MCF 10A (cell line): ENCODE data around the gene BSPRY. TPM values are rescaled to one million over a fixed set of nuclear protein-coding genes. Genes with fewer than 3 reads are reported as not detected.

Experiments used
- BruUV-seq: library from RNA; stranded (reverse); fragments of 400-500 nt; replicated peaks from 2 replicates; lab custom pipeline; 2021; lab: Mats Ljungman, UMichigan
- CTCF ChIA-PET: fragments of 300-600 bp; sonication (Branson Sonifier 250); formaldehyde crosslinking; extraction: SDS; loops from one replicate; lab custom pipeline; 2021; ENCODE audit warnings: antibody characterized with exemption, inconsistent platforms; lab: Yijun Ruan, JAX
- POLR2A ChIA-PET: fragments of 300-600, 350-650 bp; sonication (Branson Sonifier 250); formaldehyde crosslinking; extraction: SDS; loops from one replicate; lab custom pipeline; 2020; ENCODE audit warnings: antibody characterized with exemption, inconsistent platforms; lab: Yijun Ruan, JAX
- DNase-seq: peaks from one replicate; pipeline ENCODE4 v3.0.0-alpha.2; 2018; ENCODE audit not compliant: unreplicated experiment
- H3K27ac Mint-ChIP-seq: one replicate; pipeline ENCODE4 v1.8.0; 2022; ENCODE audit warnings: mild to moderate bottlenecking, low read depth, mixed read lengths; ENCODE audit not compliant: unreplicated experiment
- H3K27me3 Mint-ChIP-seq: one replicate; pipeline ENCODE4 v1.8.0; 2022; ENCODE audit warnings: mixed read lengths; ENCODE audit not compliant: insufficient read depth, unreplicated experiment
- H3K36me3 Mint-ChIP-seq: one replicate; pipeline ENCODE4 v1.8.0; 2022; ENCODE audit warnings: mild to moderate bottlenecking, moderate library complexity, mixed read lengths; ENCODE audit not compliant: insufficient read depth, unreplicated experiment
- H3K4me1 Mint-ChIP-seq: one replicate; pipeline ENCODE4 v1.8.0; 2022; ENCODE audit warnings: mixed read lengths; ENCODE audit not compliant: insufficient read depth, unreplicated experiment
- H3K4me3 Mint-ChIP-seq: one replicate; pipeline ENCODE4 v1.8.0; 2022; ENCODE audit warnings: mild to moderate bottlenecking, moderate library complexity, mixed read lengths; ENCODE audit not compliant: unreplicated experiment
- H3K9me3 Mint-ChIP-seq: one replicate; pipeline ENCODE4 v1.8.0; 2022; ENCODE audit warnings: mixed read lengths; ENCODE audit not compliant: unreplicated experiment
- CTCF ChIP-seq: fragments of 200-600 bp; IDR thresholded peaks from one replicate; pipeline ENCODE4 v1.8.0; 2022; ENCODE audit warnings: antibody characterized with exemption, mild to moderate bottlenecking; ENCODE audit not compliant: unreplicated experiment
- intact Hi-C: fragments of 100-400 bp; cut with micrococcal nuclease; formaldehyde crosslinking; loops from 2 replicates; pipeline ENCODE4 v1.14.1; 2022
- total RNA-seq: library from RNA; stranded (reverse); gene quantifications from 2 replicates; pipeline ENCODE4 v1.2.3, GENCODE V29; 2022

The BSPRY gene
- total RNA-seq, 1 experiment from 2014 or later = 0.21 TPM

- no peak overlapping the region for H3K27ac Mint-ChIP-seq
- peaks cover 4% of the 10 kb centered on the region for H3K4me1 Mint-ChIP-seq
- H3K27me3 Mint-ChIP-seq = no peaks in the 10 kb centered on the region
- H3K4me3 Mint-ChIP-seq = no peak overlapping the region
- no TSS peak for BruUV-seq
- TF ChIP-seq CTCF = no peak
- H3K36me3 Mint-ChIP-seq = no peaks in the 10 kb centered on the region
- no peak for DNase-seq
- ChIA-PET POLR2A (interaction anchor here (0.6 to 1.0 kb wide), 3 partner anchors 8 to 81 kb away, joined by 3 read pairs; partner anchors contain the start of gene ALAD), CTCF (interaction anchor here (0.6 to 4.0 kb wide), 3 partner anchors 11 to 224 kb away, joined by 3 to 15 read pairs (median 3); partner anchors contain the start of gene ALAD)
- intact Hi-C loops = no loop called here
- H3K9me3 Mint-ChIP-seq = no peaks in the 10 kb centered on the region
These were observed 29.3 kb upstream of the BSPRY start for GRCh38 chr9:113320051-113320450.

DNA sequence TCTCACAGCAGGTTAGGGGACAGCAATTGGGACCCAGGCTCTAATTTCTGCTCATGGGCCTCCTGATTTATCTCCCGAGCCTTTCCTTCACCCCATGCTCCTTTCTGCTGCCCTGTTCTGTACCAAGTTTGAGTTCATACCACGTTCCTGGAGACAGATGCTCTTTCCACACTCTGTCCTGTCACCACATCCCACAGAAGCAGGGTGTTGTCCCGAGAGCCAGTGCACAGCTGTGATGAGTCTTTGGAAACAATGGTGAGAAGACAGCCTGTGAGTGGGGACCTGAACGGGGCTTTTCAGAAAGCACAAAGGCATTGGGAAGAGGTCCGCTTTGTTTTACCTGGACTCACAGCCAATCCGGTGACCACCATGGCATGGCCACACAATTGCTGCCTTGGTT, 26.7 kb upstream of the BSPRY start:
- Mint-ChIP-seq H3K36me3 (no peaks in the 10 kb centered on the region), H3K27me3 (no peaks in the 10 kb centered on the region), H3K9me3 (no peaks in the 10 kb centered on the region), H3K4me3 (no peak overlapping the region), H3K27ac (no peak overlapping the region), H3K4me1 (peaks cover 4% of the 10 kb centered on the region)
- ChIA-PET POLR2A (no interaction called here), CTCF (no interaction called here)
- no peak for TF ChIP-seq CTCF
- DNase-seq = no peak
- intact Hi-C loops = no loop called here
- BruUV-seq = no TSS peak

DNA sequence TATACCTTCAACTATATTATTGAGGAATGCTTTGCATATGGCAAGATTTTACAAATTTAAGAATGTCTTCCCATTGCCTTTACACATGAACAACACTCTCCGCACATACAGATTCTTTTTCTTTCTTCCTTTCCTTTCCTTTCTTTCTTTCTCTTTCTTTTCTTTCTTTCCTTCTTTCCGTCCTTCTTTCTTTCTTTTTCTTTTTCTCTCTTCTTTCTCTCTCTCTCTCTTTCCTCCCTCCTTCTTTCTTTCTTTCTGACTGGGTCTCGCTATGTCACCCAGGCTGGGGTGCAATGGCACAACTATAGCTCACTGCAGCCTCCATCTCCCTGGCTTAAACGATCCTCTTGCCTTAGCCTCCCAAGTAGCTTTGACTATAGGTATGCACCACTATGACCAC, 23.1 kb upstream of the BSPRY start:
- peaks cover 7% of the 10 kb centered on the region for H3K36me3 Mint-ChIP-seq
- no TSS peak for BruUV-seq
- no peak overlapping the region for H3K4me3 Mint-ChIP-seq
- TF ChIP-seq CTCF = no peak
- H3K9me3 Mint-ChIP-seq = no peaks in the 10 kb centered on the region
- DNase-seq = no peak
- H3K4me1 Mint-ChIP-seq = peaks cover 4% of the 10 kb centered on the region
- intact Hi-C loops = no loop called here
- ChIA-PET CTCF (interaction anchor here (0.5 to 0.8 kb wide), 4 partner anchors 14 to 149 kb away, joined by 3 read pairs; no protein-coding TSS in a partner anchor), POLR2A (interaction anchor here (1.5 kb wide), 1 partner anchor 84 kb away, joined by 5 read pairs; the partner anchor contains the start of genes C9orf43 and POLE3)
- no peak overlapping the region for H3K27ac Mint-ChIP-seq
- no peaks in the 10 kb centered on the region for H3K27me3 Mint-ChIP-seq

GRCh38 chr9:113328045-113328782, 21.1 kb upstream of the BSPRY start:
- ChIA-PET CTCF (interaction anchor here (0.6 kb wide), 1 partner anchor 106 kb away, joined by 5 read pairs; no protein-coding TSS in a partner anchor), POLR2A (interaction anchor here (0.8 to 1.5 kb wide), 4 partner anchors 8 to 82 kb away, joined by 3 to 6 read pairs (median 4); partner anchors contain the start of genes C9orf43, POLE3 and WDR31)
- Mint-ChIP-seq H3K27ac (no peak overlapping the region), H3K4me3 (no peak overlapping the region), H3K36me3 (peaks cover 11% of the 10 kb centered on the region), H3K9me3 (no peaks in the 10 kb centered on the region), H3K27me3 (no peaks in the 10 kb centered on the region), H3K4me1 (peaks cover 4% of the 10 kb centered on the region)
- no TSS peak for BruUV-seq
- TF ChIP-seq CTCF = no peak
- no peak for DNase-seq
- intact Hi-C loops = no loop called here
